ENCODE data around the gene TBC1D1.
A peak's percentile ranks its signal among the peaks of the same experiment; 100 is the strongest.

The TBC1D1 gene

DNA sequence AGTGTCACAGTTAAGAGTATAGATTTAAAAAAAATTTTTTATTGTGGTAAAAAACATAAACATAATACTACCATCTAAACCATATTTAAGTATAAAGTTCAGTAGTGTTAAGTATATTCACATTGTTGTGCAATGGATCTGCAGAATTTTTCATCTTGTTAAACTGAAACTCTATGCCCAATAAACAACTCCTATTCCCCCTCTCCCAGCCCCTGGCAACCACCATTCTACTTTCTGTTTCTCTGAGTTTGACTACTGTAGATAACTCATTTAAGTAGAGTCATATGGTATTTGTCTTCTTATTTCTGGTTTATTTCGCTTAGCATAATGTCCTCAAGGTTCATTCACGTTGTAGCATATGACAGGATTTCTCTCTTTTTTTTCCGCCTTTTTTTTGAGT lies 181.7 kb downstream of the TBC1D1 start:
- no peaks in the 10 kb centered on the region for H4K20me1 ChIP-seq (ENCODE audit: insufficient read depth, low read length)
- TF ChIP-seq EZH2phosphoT487 (IDR thresholded peaks at IDR 0.05; ENCODE audit: low read length), result no peak
- TF ChIP-seq EZH2 (optimal IDR thresholded peaks at IDR 0.05; ENCODE audit: low read depth, low read length), result no peak
- no peak for TF ChIP-seq CTCF (IDR thresholded peaks at IDR 0.05; ENCODE audit: low read length)
- H3K27ac ChIP-seq (ENCODE audit: low read length), result peak overlapping the region; percentile 43; the same call in 1 of the 2 replicates
- H3K36me3 ChIP-seq (replicated peaks; ENCODE audit: insufficient read depth, low read length), result no peaks in the 10 kb centered on the region
- DNase-seq, result no peak
- no peak overlapping the region for H3K9ac ChIP-seq (ENCODE audit: low read length)
- peaks cover 61% of the 10 kb centered on the region for H3K4me1 ChIP-seq (ENCODE audit: low read length)
- H3F3A ChIP-seq (ENCODE audit: insufficient read depth, low read length), result no peaks in the 10 kb centered on the region; the same call in 1 of the 2 replicates
- H2AFZ ChIP-seq (ENCODE audit: low read length), result no peak overlapping the region
- no peaks in the 10 kb centered on the region for H3K9me2 ChIP-seq (replicated peaks; ENCODE audit: insufficient read depth, low read length)
- H3K79me2 ChIP-seq (ENCODE audit: low read length), result 0 out of 2 replicates have a peak, but pooled peaks cover 3% of the 10 kb centered on the region
- peak overlapping the region; percentile 0; the same call in 1 of the 2 replicates for H3K4me2 ChIP-seq (ENCODE audit: low read depth, low read length)
- no peaks in the 10 kb centered on the region for H3K27me3 ChIP-seq (replicated peaks; ENCODE audit: insufficient read depth, low read length)
- no peaks in the 10 kb centered on the region for H3K9me3 ChIP-seq (replicated peaks; ENCODE audit: insufficient read depth, low read length)
- no peak overlapping the region for H3K4me3 ChIP-seq (ENCODE audit: low read length)

DNA sequence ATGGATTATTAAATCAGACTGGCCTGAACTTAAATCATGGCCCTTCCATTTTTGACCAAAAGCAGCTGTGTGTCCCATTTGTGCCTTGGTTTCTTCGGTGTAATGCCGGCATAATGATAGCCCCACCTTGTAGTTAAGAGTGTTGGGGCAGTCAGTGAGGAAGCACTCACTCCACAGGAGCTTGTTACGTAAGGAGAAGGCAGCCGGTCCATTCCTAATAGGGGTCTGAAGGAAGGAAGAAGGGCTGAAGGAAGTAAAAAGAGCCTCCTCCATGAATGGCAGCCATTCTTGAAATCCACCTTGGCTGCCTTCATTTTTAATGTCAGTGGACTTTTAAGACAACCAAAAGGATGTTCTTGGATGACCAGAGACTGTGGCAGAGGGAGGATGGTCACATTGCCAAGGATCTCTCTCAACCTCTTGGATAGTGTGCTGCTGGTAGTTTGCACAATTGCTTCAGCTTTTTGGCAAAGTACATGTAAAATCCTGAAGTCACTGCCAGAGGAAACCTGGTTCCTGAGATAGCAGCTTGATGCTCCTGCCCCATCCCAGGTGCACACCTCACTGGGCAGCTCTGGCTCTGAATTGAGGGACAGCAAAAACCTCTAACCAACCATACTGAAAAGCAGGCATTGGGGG lies 182.8 kb downstream of the TBC1D1 start:
- H3K9me3 ChIP-seq (replicated peaks; ENCODE audit: insufficient read depth, low read length), result no peaks in the 10 kb centered on the region
- H3K4me1 ChIP-seq (ENCODE audit: low read length), result peaks cover 52% of the 10 kb centered on the region
- H3K36me3 ChIP-seq (replicated peaks; ENCODE audit: insufficient read depth, low read length), result no peaks in the 10 kb centered on the region
- H3F3A ChIP-seq (ENCODE audit: insufficient read depth, low read length), result no peaks in the 10 kb centered on the region
- no peak overlapping the region for H3K9ac ChIP-seq (ENCODE audit: low read length)
- H3K4me2 ChIP-seq (ENCODE audit: low read depth, low read length), result no peak overlapping the region
- 0 out of 2 replicates have a peak, but pooled peaks cover 3% of the 10 kb centered on the region for H3K79me2 ChIP-seq (ENCODE audit: low read length)
- no peaks in the 10 kb centered on the region for H3K27me3 ChIP-seq (replicated peaks; ENCODE audit: insufficient read depth, low read length)
- no peak for TF ChIP-seq EZH2 (optimal IDR thresholded peaks at IDR 0.05; ENCODE audit: low read depth, low read length)
- TF ChIP-seq CTCF (IDR thresholded peaks at IDR 0.05; ENCODE audit: low read length), result no peak
- no peak for TF ChIP-seq EZH2phosphoT487 (IDR thresholded peaks at IDR 0.05; ENCODE audit: low read length)
- no peak overlapping the region for H3K4me3 ChIP-seq (ENCODE audit: low read length)
- H3K27ac ChIP-seq (ENCODE audit: low read length), result no peak overlapping the region
- no peaks in the 10 kb centered on the region for H3K9me2 ChIP-seq (replicated peaks; ENCODE audit: insufficient read depth, low read length)
- no peak overlapping the region for H2AFZ ChIP-seq (ENCODE audit: low read length)
- H4K20me1 ChIP-seq (ENCODE audit: insufficient read depth, low read length), result no peaks in the 10 kb centered on the region
- no peak for DNase-seq

GRCh38 chr4:38075370-38076152 lies 184.7 kb downstream of the TBC1D1 start:
- peak overlapping the region; percentile 7; the same call in 1 of the 2 replicates for H3K9ac ChIP-seq (ENCODE audit: low read length)
- no peaks in the 10 kb centered on the region for H3K36me3 ChIP-seq (replicated peaks; ENCODE audit: insufficient read depth, low read length)
- H3K4me2 ChIP-seq (ENCODE audit: low read depth, low read length), result peak overlapping the region; percentile 44
- peaks cover 34% of the 10 kb centered on the region for H3K4me1 ChIP-seq (ENCODE audit: low read length)
- DNase-seq, result peak; percentile 45
- no peaks in the 10 kb centered on the region for H3F3A ChIP-seq (ENCODE audit: insufficient read depth, low read length)
- H3K4me3 ChIP-seq (ENCODE audit: low read length), result peak overlapping the region; percentile 17; the same call in 1 of the 2 replicates
- H4K20me1 ChIP-seq (ENCODE audit: insufficient read depth, low read length), result no peaks in the 10 kb centered on the region
- H3K79me2 ChIP-seq (ENCODE audit: low read length), result no peaks in the 10 kb centered on the region
- TF ChIP-seq EZH2phosphoT487 (IDR thresholded peaks at IDR 0.05; ENCODE audit: low read length) (no peak), CTCF (IDR thresholded peaks at IDR 0.05; ENCODE audit: low read length) (no peak), EZH2 (optimal IDR thresholded peaks at IDR 0.05; ENCODE audit: low read depth, low read length) (no peak)
- H3K9me3 ChIP-seq (replicated peaks; ENCODE audit: insufficient read depth, low read length), result no peaks in the 10 kb centered on the region
- peak overlapping the region; percentile 64; the same call in 1 of the 2 replicates for H3K27ac ChIP-seq (ENCODE audit: low read length)
- H3K27me3 ChIP-seq (replicated peaks; ENCODE audit: insufficient read depth, low read length), result no peaks in the 10 kb centered on the region
- no peaks in the 10 kb centered on the region for H3K9me2 ChIP-seq (replicated peaks; ENCODE audit: insufficient read depth, low read length)
- H2AFZ ChIP-seq (ENCODE audit: low read length), result no peak overlapping the region

Data from MM.1S (cell line).